NCI-H2107 treated with DMSO at 0.1 percent for 48 hours (cell line): ENCODE data around the gene REEP6.
A peak's percentile ranks its signal among the peaks of the same experiment; 100 is the strongest.
"Not testable (repeated sequence)": the region's sequence is repeated elsewhere in the genome, so short reads cannot be mapped to it uniquely, and the experiment has no call there.

Experiments used
- DNase-seq: peaks from one replicate; lab custom pipeline; 2025; ENCODE audit not compliant: unreplicated experiment; lab: John Stamatoyannopoulos, UW

Gene REEP6

GRCh38 chr19:1488282-1488601, 2.7 kb upstream of the REEP6 start:
- DNase-seq = no peak

DNA sequence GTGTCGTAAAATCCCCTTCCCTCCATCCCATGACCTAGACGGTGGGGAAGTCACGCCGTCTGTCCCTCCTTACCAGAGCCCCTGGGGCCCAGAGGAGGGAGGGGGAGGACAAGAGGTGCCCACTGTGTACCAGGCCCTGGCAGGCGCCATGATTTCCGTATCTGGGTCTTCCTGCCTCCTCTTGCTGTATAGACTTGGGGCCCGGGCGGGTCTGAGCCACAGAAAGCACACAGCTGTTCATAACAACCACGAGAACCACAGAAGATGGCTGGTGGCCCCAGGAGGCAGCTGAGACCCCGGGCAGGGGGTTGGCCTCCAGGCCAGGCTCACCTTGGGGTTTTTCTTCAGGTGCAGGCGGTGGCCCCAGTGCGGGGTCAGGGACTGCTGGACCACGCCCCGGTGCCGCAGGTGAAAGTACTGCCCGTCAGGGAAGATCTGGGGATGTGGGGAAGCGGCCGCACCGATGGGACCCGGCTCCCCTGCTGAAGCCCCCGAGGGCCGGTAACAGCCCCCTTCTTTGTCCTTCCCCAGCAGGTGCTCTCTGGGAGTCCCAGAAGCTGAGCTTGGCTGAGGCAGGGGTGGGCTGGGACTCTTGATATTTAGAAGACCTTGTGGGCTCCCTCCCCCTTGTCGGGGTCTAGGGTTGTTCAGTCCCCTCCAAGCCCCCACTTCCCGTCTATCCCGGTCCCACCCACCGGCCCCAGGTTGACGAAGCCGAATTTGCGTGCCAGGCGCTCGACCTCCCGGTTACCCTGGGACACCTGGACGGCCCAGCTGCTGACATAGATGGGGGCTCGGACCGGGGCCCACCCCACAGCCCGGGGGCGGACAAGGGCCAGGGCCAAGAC, 1.3 kb upstream of the REEP6 start:
- no peak for DNase-seq

GRCh38 chr19:1490311-1491113, 469 bp upstream of the REEP6 start, which contains the start of gene PCSK4:
PCSK4 (minus strand) TSS chr19:1490350; CDS start chr19:1490346, 4 bp downstream.
- peak; percentile 99 for DNase-seq

GRCh38 chr19:1491849-1492170, 829 bp downstream of the REEP6 start:
- DNase-seq = no peak

DNA sequence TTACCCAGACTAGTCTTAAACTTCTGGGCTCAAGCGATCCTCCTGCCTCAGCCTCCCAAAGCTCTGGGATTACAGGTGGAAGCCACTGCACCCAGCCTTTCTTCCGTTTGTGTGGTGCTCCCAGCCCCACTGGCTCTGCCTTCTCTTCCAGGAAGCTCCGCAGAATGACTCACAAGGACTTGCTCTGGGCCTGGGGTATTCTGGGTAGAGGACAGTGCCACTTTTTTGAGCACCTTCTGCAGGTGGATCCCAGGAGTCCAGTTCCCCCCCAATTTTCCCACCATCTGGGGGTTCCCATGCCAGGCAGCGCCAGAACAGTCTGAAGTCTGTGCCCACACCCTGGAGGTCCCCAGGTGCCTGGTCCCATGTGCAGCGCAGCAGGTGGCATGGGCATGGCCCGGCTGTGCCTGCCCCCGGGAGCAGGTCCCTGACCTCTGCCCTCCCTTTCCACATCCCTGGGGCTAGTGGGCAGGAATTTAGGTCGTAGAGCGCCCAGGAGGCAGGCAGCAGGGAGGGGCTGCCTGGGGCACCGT, 1.6 kb downstream of the REEP6 start:
- DNase-seq = no peak

DNA sequence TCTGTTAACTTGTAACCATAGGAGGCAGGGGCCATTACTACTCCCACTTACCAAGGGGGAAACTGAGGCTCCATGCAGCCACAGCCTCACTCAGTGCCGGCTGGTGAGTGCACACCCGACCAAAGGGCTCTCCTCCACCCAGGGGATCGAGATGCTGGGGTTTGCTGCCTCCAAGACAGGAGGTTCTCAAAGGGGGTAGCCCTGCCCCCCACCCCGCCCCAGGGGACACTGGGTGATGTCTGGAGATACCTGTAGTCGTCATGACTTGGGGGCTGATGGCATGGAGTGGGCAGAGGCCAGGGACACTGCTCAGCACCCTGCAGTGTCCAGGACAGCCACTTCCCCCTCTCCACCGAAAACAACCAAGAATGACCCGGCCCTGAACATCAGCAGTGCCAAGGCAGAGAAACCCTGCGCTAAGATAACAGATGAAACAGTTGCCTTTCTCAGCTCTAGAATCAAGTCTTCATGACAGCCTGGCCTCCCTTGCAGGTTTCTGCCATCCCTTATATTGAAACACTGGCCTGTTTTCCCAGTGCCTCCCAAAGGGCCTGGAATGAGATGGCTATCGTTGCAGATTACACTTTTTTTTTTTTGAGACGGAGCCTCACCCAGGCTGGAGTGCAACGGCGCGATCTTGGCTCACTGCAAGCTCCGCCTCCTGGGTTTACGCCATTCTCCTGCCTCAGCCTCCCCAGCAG, 3.3 kb downstream of the REEP6 start:
- no peak for DNase-seq

DNA sequence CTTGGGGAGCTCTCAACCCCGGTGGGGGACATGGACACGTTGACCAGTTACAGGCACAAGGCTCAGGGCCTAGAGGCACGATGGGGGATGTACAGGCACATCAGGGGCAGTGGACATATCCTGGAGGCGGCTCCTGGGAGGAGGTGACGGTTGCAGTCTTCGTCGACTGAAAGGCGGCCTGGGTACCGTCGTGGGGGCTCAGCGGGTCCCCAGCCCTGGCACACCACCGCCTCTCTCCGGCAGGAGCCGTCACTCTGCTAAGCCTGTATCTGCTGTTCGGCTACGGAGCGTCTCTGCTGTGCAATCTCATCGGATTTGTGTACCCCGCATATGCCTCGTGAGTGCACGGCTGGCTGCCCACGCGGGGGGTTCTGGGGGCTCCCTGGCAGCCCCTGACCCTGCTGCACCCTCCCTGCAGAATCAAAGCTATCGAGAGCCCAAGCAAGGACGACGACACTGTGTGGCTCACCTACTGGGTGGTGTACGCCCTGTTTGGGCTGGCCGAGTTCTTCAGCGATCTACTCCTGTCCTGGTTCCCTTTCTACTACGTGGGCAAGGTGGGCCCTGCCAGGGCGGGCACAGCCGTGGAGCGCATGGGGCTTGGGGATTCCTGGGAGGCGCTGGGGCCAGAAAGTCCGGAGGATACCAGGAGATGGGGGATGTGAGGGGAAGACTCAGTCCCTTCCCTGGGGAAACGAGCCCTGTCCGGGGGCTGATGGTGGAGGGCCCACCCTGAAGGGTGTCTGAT, 4.2 kb downstream of the REEP6 start:
- DNase-seq = no peak

DNA sequence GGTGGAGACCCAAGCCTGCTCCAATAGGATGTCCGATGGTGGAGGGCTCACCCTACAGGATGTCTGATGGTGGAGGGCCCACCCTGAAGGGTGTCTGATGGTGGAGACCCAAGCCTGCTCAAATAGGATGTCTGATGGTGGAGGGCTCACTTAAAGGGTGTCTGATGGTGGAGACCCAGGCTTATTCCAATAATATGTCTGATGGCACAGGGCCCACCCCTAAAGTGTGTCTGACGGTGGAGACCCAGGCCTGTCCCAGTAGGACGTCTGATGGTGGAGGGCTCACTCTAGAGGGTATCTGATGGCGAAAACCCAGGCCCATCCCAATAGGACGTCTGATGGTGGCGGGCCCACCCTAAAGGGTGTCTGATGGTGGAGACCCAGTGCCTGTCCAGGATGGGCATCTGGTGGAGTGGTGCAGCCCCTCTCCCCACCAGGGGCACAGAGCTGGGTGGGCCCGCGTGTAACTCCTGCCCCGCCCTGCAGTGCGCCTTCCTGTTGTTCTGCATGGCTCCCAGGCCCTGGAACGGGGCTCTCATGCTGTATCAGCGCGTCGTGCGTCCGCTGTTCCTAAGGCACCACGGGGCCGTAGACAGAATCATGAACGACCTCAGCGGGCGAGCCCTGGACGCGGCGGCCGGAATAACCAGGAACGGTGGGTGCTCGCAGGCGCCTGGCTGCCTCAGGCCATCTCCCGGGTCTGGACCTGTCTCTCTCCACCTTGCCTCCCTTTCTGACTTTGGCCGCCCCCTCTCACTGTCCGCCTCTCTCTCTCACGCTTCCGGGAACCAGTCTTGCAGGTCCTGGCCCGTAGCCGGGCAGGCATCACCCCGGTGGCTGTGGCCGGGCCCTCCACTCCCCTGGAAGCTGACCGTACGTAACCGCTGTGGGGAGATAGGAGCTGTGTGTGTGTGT, 5.1 kb downstream of the REEP6 start:
- DNase-seq = no peak

- no peak for DNase-seq
Measured at GRCh38 chr19:1496714-1497577, 6.0 kb downstream of the REEP6 start.

DNA sequence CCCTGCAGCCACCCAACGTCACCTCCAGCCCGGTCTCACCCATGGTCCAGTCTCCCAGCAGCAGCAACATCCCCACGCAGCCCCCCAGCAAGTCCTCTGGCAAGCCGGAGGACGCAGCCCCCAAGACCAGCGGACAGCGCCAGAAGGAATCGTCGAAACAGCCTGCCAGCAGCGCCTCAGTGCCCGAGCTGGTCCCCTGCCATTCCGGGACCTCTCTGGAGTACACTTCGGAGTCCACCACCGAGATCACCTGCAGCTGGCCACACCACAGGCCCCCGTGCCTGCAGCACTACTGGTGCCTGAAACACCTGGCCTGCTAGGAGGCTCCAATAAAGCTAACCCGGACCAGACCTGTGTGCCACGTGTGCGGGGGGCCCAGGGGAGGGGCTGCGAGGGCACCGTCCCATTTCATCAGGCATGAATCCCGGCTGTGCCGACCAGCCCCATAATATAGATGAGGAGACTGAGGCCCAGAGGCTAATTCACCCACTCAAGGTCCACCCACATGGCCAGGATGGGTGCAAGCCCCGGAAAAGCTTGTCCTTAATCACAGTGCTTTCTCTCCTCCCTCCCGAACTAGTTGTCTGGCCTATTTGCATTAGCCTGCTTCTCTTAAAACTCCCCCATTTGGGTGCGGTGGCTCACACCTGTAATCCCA, 6.7 kb downstream of the REEP6 start:
- no peak for DNase-seq

DNA sequence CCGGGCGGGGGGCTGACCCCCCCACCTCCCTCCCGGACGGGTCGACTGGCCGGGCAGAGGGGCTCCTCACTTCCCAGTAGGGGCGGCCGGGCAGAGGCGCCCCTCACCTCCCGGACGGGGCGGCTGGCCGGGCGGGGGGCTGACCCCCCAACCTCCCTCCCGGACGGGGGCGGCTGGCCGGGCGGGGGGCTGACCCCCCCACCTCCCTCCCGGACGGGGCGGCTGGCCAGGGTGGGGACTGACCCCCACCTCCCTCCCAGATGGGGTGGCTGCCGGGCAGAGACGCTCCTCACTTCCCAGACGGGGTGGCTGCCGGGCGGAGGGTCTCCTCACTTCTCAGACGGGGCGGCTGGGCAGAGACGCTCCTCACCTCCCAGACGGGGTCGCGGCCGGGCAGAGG, 8.2 kb downstream of the REEP6 start:
- DNase-seq = not testable (repeated sequence)

GRCh38 chr19:1501200-1501595, 10.2 kb downstream of the REEP6 start:
- DNase-seq = no peak

- DNase-seq = no peak
Measured at GRCh38 chr19:1502433-1503088, 11.6 kb downstream of the REEP6 start.

DNA sequence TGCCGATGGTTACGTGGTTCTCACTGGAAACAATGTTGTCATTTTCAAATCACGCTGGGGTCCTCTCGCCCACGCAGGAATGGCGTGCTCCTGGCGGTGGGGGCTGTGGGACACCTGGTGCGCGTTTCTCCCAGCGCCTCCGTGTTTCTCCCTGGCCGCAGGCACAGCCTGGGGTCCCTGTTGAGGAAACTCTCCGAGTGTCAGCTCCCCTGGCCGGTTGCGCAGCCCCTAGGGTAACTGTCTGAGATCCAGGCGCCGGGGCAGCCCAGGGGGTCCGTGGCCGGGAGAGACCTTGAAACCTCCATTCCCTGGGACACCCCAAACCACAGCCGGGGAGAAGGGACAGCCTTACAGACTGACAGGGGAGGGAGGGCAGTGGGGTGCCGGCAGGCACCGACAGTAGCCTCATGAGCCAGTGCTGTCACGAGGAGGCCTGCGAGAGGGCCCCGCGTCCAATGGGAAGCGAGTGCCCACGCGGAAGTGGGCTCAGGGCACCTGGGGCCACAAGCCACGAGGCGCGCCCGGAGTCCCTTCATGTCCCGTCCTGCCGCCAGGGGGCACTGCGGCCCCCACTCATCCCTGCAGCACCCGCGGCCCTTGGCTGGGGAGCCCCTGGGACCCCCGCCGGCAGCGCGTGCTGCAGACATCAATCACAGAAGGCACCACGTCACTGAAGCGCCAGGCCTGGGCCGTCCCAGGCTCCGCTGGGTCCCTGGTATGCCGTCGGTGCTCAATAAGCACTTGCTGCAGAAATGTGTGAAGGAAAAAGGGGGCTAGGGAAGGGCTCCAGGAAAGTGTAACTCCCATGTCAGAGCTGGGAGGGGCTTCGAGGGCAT, 12.3 kb downstream of the REEP6 start:
- DNase-seq = no peak

- DNase-seq = no peak
Measured at GRCh38 chr19:1503925-1504773, 13.2 kb downstream of the REEP6 start.

GRCh38 chr19:1505012-1505411, 14.0 kb downstream of the REEP6 start:
- no peak for DNase-seq
